ENCODE results near the gene CDC37. TPM values are rescaled to one million over a fixed set of nuclear protein-coding genes. Genes with fewer than 3 reads are reported as not detected.
"Not testable (repeated sequence)": the region's sequence is repeated elsewhere in the genome, so short reads cannot be mapped to it uniquely, and the experiment has no call there.

Gene CDC37
- total RNA-seq, 1 donor from 2014 or later = 142 TPM

DNA sequence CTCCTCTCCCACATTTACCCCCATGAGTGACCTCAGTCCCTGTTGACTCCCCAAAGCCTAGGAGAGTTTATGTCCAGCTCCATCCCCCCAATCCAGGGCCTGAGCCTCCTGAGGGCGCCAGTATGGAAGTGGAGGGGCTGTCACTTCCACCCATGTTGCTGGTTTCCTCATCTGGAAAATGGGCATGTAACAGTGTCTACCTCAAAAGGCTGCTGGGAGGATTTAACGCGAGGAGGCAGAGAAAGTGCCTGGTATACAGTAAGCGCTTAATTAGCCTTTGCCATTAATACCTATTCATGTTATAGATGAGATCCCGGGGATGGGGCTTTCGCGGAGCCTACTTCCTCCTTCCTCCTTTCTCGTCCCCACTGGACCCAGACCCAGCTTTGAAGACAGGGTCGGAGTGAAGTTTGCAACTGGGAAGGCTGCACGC is 23.4 kb downstream of the CDC37 start:
- no peak for DNase-seq (ENCODE audit: low spot score)
- Histone ChIP-seq H3K36me3 (no peaks in the 10 kb centered on the region), H3K4me1 (peaks cover 4% of the 10 kb centered on the region), H3K4me3 (peak overlapping the region; percentile 72), H2AFZ (replicated peaks) (peak overlapping the region; percentile 86), H3K27me3 (no peaks in the 10 kb centered on the region), H3K4me2 (peak overlapping the region; percentile 83), H3K9ac (peak overlapping the region; percentile 47), H3K79me2 (ENCODE audit: low read depth) (peaks cover 11% of the 10 kb centered on the region), H3K9me3 (ENCODE audit: low read depth) (no peaks in the 10 kb centered on the region), H3F3A (ENCODE audit: low read depth) (peaks cover 10% of the 10 kb centered on the region), H4K20me1 (ENCODE audit: low read depth) (no peaks in the 10 kb centered on the region), H3K27ac (no peak overlapping the region)
- H3K4me3 Mint-ChIP-seq = peak overlapping the region; percentile 93
- TF ChIP-seq EZH2 (IDR thresholded peaks at IDR 0.05) = no peak
- no peak overlapping the region for H3K27ac Mint-ChIP-seq
- H3K4me1 Mint-ChIP-seq = peaks cover 9% of the 10 kb centered on the region
- peaks cover 2% of the 10 kb centered on the region for H3K27me3 Mint-ChIP-seq (ENCODE audit: insufficient read depth, low read depth)
- H3K36me3 Mint-ChIP-seq = peaks cover 10% of the 10 kb centered on the region
- no peaks in the 10 kb centered on the region for H3K9me3 Mint-ChIP-seq

- peaks cover 9% of the 10 kb centered on the region for H3K4me1 Mint-ChIP-seq
- Histone ChIP-seq H3K9me3 (ENCODE audit: low read depth) (no peaks in the 10 kb centered on the region), H4K20me1 (ENCODE audit: low read depth) (no peaks in the 10 kb centered on the region)
Observed at GRCh38 chr19:10378124-10378523, 25.2 kb downstream of the CDC37 start.

DNA sequence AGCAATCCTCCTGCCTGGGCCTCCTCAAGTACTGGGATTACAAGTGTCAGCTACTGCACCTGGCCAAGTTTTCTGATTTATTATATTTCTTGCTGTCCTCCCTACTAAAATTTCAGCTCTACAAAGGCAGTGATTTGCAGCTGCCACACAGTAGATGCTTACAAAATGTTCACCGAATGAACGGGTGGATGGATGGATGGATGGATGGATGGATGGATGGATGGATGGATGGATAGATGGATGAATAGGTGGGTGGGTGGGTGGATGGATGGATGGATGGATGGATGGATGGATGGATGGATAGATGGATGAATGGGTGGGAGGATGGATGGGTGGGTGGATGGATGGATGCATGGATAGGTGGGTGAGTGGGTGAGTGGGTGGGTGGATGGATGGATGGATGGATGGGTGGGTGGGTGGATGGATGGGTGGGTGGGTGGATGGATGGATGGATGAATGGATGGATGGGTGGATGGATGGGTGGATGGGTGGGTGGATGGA is 26.2 kb downstream of the CDC37 start:
- not testable (repeated sequence) for H2AFZ ChIP-seq (replicated peaks); H3K9me3 Mint-ChIP-seq; H3K9me3 ChIP-seq (ENCODE audit: low read depth); H3K36me3 ChIP-seq; H4K20me1 ChIP-seq (ENCODE audit: low read depth); H3K27ac ChIP-seq; DNase-seq (ENCODE audit: low spot score); H3K4me3 Mint-ChIP-seq; H3K27me3 Mint-ChIP-seq (ENCODE audit: insufficient read depth, low read depth); H3K4me1 ChIP-seq; H3K4me1 Mint-ChIP-seq; H3K27ac Mint-ChIP-seq; H3K27me3 ChIP-seq; H3K4me3 ChIP-seq; H3K4me2 ChIP-seq; H3K9ac ChIP-seq
- H3K36me3 Mint-ChIP-seq = peaks cover 11% of the 10 kb centered on the region
- H3F3A ChIP-seq (ENCODE audit: low read depth) = peaks cover 10% of the 10 kb centered on the region
- peaks cover 11% of the 10 kb centered on the region for H3K79me2 ChIP-seq (ENCODE audit: low read depth)

More at GRCh38 chr19:10378124-10378523, 25.2 kb downstream of the CDC37 start:
- H3K4me3 Mint-ChIP-seq = no peak overlapping the region
- Histone ChIP-seq H3K9ac (no peak overlapping the region), H3K27me3 (no peaks in the 10 kb centered on the region), H3K4me1 (peaks cover 4% of the 10 kb centered on the region), H3K4me2 (no peak overlapping the region), H3K27ac (no peak overlapping the region), H3K4me3 (no peak overlapping the region), H3K36me3 (no peaks in the 10 kb centered on the region), H3K79me2 (ENCODE audit: low read depth) (peaks cover 11% of the 10 kb centered on the region), H2AFZ (replicated peaks) (no peak overlapping the region), H3F3A (ENCODE audit: low read depth) (peaks cover 10% of the 10 kb centered on the region)
- no peak overlapping the region for H3K27ac Mint-ChIP-seq
- TF ChIP-seq EZH2 (IDR thresholded peaks at IDR 0.05) (no peak), EZH2phosphoT487 (IDR thresholded peaks at IDR 0.05) (no peak)
- TF ChIP-seq, protein P1, sequence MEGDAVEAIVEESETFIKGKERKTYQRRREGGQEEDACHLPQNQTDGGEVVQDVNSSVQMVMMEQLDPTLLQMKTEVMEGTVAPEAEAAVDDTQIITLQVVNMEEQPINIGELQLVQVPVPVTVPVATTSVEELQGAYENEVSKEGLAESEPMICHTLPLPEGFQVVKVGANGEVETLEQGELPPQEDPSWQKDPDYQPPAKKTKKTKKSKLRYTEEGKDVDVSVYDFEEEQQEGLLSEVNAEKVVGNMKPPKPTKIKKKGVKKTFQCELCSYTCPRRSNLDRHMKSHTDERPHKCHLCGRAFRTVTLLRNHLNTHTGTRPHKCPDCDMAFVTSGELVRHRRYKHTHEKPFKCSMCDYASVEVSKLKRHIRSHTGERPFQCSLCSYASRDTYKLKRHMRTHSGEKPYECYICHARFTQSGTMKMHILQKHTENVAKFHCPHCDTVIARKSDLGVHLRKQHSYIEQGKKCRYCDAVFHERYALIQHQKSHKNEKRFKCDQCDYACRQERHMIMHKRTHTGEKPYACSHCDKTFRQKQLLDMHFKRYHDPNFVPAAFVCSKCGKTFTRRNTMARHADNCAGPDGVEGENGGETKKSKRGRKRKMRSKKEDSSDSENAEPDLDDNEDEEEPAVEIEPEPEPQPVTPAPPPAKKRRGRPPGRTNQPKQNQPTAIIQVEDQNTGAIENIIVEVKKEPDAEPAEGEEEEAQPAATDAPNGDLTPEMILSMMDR (IDR thresholded peaks at IDR 0.05) = no peak
- H3K9me3 Mint-ChIP-seq = no peaks in the 10 kb centered on the region
- DNase-seq (ENCODE audit: low spot score) = no peak
- no peaks in the 10 kb centered on the region for H3K27me3 Mint-ChIP-seq (ENCODE audit: insufficient read depth, low read depth)
- H3K36me3 Mint-ChIP-seq = peaks cover 11% of the 10 kb centered on the region

DNA sequence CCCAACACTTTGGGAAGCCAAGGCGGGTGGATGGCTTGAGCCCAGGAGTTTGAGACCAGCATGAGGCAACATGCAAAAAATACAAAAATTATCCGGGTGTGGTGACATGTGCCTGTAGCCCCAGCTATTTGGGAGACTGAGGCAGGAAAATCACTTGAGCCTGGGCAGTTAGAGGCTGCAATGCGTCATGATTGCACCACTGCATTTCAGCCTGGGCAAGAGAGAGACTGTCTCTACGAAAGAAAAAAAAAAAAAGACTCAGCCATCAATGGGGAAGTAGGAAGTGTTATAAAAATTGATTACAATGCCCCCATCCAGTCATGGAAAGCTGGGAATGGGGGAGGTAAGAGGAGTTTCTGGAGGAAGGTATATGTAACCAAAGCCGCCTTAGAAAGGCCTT is 28.4 kb downstream of the CDC37 start:
- Mint-ChIP-seq H3K36me3 (peaks cover 11% of the 10 kb centered on the region), H3K4me3 (no peak overlapping the region)
- TF ChIP-seq, protein P1 (IDR thresholded peaks at IDR 0.05) = no peak
- TF ChIP-seq EZH2 (IDR thresholded peaks at IDR 0.05) = no peak

More for the DNA sequence above, 28.4 kb downstream of the CDC37 start:
- Histone ChIP-seq H3K4me1 (peaks cover 4% of the 10 kb centered on the region), H3F3A (ENCODE audit: low read depth) (no peaks in the 10 kb centered on the region), H3K9ac (no peak overlapping the region), H3K4me3 (no peak overlapping the region), H4K20me1 (ENCODE audit: low read depth) (no peaks in the 10 kb centered on the region), H3K36me3 (no peaks in the 10 kb centered on the region), H3K4me2 (no peak overlapping the region), H3K27ac (no peak overlapping the region), H3K9me3 (ENCODE audit: low read depth) (no peaks in the 10 kb centered on the region), H2AFZ (replicated peaks) (no peak overlapping the region), H3K79me2 (ENCODE audit: low read depth) (peaks cover 10% of the 10 kb centered on the region), H3K27me3 (no peaks in the 10 kb centered on the region)
- Mint-ChIP-seq H3K27ac (no peak overlapping the region), H3K27me3 (ENCODE audit: insufficient read depth, low read depth) (no peaks in the 10 kb centered on the region), H3K4me1 (peaks cover 5% of the 10 kb centered on the region), H3K9me3 (no peaks in the 10 kb centered on the region)
- no peak for DNase-seq (ENCODE audit: low spot score)

Data from neural progenitor cell (in vitro differentiated cells).